Keratinocyte (primary cell): ENCODE data around the gene FNDC3A.

Experiments
- EZH2 ChIP-seq: IDR thresholded peaks from one replicate; pipeline ENCODE4 v1.6.1; 2012; ENCODE audit warnings: inconsistent platforms, mild to moderate bottlenecking, low read length, moderate library complexity
- TF ChIP-seq, protein P1 (sequence below), 3 experiments: IDR thresholded peaks in 1 of 3; conservative IDR thresholded peaks in 1 of 3; optimal IDR thresholded peaks in 1 of 3; 2 replicates in 2 of 3; 3 replicates in 1 of 3; pipeline versions ENCODE3 to v1.5.1; 2011; ENCODE audit warnings: low read length in 3 of 3, mild to moderate bottlenecking in 3 of 3, moderate library complexity in 2 of 3, control low read depth in 1 of 3, inconsistent platforms in 1 of 3; ENCODE audit not compliant: insufficient read depth in 2 of 3; ENCODE audit errors: extremely low read depth in 1 of 3

DNA sequence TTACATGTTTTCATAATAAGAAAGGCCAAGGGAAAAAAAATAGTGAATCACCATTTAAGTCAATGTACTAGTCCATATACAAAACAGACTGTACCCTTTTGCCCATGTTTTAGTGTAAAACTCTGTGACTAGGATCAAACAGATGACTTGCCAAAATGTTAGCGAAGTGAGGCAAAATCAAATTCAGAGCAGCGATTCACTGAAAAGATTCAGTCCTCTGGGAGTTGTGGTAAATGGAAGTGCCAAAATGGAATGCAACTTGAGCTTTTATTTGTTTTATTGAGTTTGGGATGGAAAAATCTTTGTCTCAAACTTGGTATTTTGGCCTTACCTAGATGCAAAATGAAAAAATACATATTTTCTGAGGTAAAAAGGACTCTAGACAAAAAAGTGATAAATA lies 281.1 kb downstream of the FNDC3A start:
- TF ChIP-seq, protein P1, sequence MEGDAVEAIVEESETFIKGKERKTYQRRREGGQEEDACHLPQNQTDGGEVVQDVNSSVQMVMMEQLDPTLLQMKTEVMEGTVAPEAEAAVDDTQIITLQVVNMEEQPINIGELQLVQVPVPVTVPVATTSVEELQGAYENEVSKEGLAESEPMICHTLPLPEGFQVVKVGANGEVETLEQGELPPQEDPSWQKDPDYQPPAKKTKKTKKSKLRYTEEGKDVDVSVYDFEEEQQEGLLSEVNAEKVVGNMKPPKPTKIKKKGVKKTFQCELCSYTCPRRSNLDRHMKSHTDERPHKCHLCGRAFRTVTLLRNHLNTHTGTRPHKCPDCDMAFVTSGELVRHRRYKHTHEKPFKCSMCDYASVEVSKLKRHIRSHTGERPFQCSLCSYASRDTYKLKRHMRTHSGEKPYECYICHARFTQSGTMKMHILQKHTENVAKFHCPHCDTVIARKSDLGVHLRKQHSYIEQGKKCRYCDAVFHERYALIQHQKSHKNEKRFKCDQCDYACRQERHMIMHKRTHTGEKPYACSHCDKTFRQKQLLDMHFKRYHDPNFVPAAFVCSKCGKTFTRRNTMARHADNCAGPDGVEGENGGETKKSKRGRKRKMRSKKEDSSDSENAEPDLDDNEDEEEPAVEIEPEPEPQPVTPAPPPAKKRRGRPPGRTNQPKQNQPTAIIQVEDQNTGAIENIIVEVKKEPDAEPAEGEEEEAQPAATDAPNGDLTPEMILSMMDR (optimal IDR thresholded peaks at IDR 0.05 in 1 of 3, IDR thresholded peaks at IDR 0.05 in 1 of 3, conservative IDR thresholded peaks at IDR 0.05 in 1 of 3; ENCODE audit: extremely low read depth in 1 of 3, insufficient read depth in 2 of 3, low read length in 3 of 3), result no peak
- no peak for TF ChIP-seq EZH2
